Stomach (tissue), 4 donors: ENCODE data around the gene CRYM.

Experiments
- CTCF ChIP-seq, 7 experiments: fragments of 450-650 bp in 4 of 7; fragments of 200-600 bp in 3 of 7; sonication (generic) in 3 of 7; IDR thresholded peaks; one replicate each; pipeline ENCODE4 v1.5.1; 2016 to 2019; ENCODE audit warnings: antibody characterized with exemption in 7 of 7, control low read depth in 2 of 7, mild to moderate bottlenecking in 1 of 7
- EP300 ChIP-seq: sonication (generic); formaldehyde crosslinking; IDR thresholded peaks from one replicate; pipeline ENCODE4 v1.6.1; 2017; ENCODE audit warnings: antibody characterized with exemption
- POLR2A ChIP-seq, 4 donors: fragments of 450-650 bp; IDR thresholded peaks; one replicate each; pipeline ENCODE4 v1.6.1; 2016; ENCODE audit warnings: antibody characterized with exemption in 4 of 4, control low read depth in 2 of 4, mild to moderate bottlenecking in 1 of 4, moderate library complexity in 1 of 4
- POLR2AphosphoS5 ChIP-seq, 3 donors: sonication (generic); formaldehyde crosslinking; IDR thresholded peaks; one replicate each; pipeline ENCODE4 v1.6.1; 2016; ENCODE audit warnings: antibody characterized with exemption in 3 of 3

GRCh38 chr16:21301168-21301894 lies 23.2 kb upstream of the CRYM start:
- TF ChIP-seq CTCF (IDR thresholded peaks at IDR 0.05) (peak in 2 of 7 experiments; percentile 13 to 30), POLR2A (IDR thresholded peaks at IDR 0.05) (no peak), POLR2AphosphoS5 (IDR thresholded peaks at IDR 0.05) (peak in 1 of 3 donors; percentile 32), EP300 (no peak)
